ENCODE measurements around the gene PUS3.

Gene PUS3

GRCh38 chr11:125945011-125945796 lies 42.2 kb upstream of the PUS3 start:
- DNase-seq (ENCODE audit: low read depth) = no peak
- TF ChIP-seq CTCF (IDR thresholded peaks at IDR 0.05; ENCODE audit: control insufficient read depth, insufficient read depth, low read depth, low read length, missing control alignments) = no peak
- H3K4me3 ChIP-seq (ENCODE audit: control insufficient read depth, low read depth, low read length) = no peak overlapping the region

GRCh38 chr11:125944350-125945010 lies 41.5 kb upstream of the PUS3 start:
- no peak for DNase-seq (ENCODE audit: low read depth)
- H3K4me3 ChIP-seq (ENCODE audit: control insufficient read depth, low read depth, low read length) = no peak overlapping the region

GRCh38 chr11:125943661-125944349 lies 40.8 kb upstream of the PUS3 start:
- DNase-seq (ENCODE audit: low read depth) = no peak
- TF ChIP-seq CTCF (IDR thresholded peaks at IDR 0.05; ENCODE audit: control insufficient read depth, insufficient read depth, low read depth, low read length, missing control alignments) = no peak
- no peak overlapping the region for H3K4me3 ChIP-seq (ENCODE audit: control insufficient read depth, low read depth, low read length)

More at GRCh38 chr11:125944350-125945010, 41.5 kb upstream of the PUS3 start:
- TF ChIP-seq CTCF (IDR thresholded peaks at IDR 0.05; ENCODE audit: control insufficient read depth, insufficient read depth, low read depth, low read length, missing control alignments) = no peak

GRCh38 chr11:125942771-125943428 lies 39.9 kb upstream of the PUS3 start:
- H3K4me3 ChIP-seq (ENCODE audit: control insufficient read depth, low read depth, low read length) = no peak overlapping the region
- TF ChIP-seq CTCF (IDR thresholded peaks at IDR 0.05; ENCODE audit: control insufficient read depth, insufficient read depth, low read depth, low read length, missing control alignments) = no peak
- no peak for DNase-seq (ENCODE audit: low read depth)

GRCh38 chr11:125941619-125942611 lies 38.9 kb upstream of the PUS3 start:
- no peak for DNase-seq (ENCODE audit: low read depth)
- no peak overlapping the region for H3K4me3 ChIP-seq (ENCODE audit: control insufficient read depth, low read depth, low read length)
- TF ChIP-seq CTCF (IDR thresholded peaks at IDR 0.05; ENCODE audit: control insufficient read depth, insufficient read depth, low read depth, low read length, missing control alignments) = peak; percentile 72
